Femur (tissue), 1 donor: ENCODE data around the gene APBA2.

Experiments
- DNase-seq: peaks from one replicate; pipeline ENCODE4 v3.0.0-alpha.2; 2017

The APBA2 gene

GRCh38 chr15:29111705-29112281 is 226.0 kb downstream of the APBA2 start:
- DNase-seq: no peak

GRCh38 chr15:29113336-29114220 is 227.8 kb downstream of the APBA2 start:
- DNase-seq: no peak

- DNase-seq: no peak
These were observed 228.7 kb downstream of the APBA2 start for GRCh38 chr15:29114221-29115092.

- DNase-seq: peak; percentile 48
These were observed 229.6 kb downstream of the APBA2 start for GRCh38 chr15:29115093-29115991.

- no peak for DNase-seq
These were observed 231.4 kb downstream of the APBA2 start for GRCh38 chr15:29116970-29117700.

- DNase-seq: no peak
These were observed 232.0 kb downstream of the APBA2 start for GRCh38 chr15:29117778-29118177.

- no peak for DNase-seq
These were observed 234.1 kb downstream of the APBA2 start for GRCh38 chr15:29119847-29120246.

- no peak for DNase-seq
These were observed 235.0 kb downstream of the APBA2 start for GRCh38 chr15:29120593-29121368.

GRCh38 chr15:29121369-29121656 is 235.5 kb downstream of the APBA2 start:
- no peak for DNase-seq

GRCh38 chr15:29121907-29122306 is 236.1 kb downstream of the APBA2 start:
- DNase-seq: no peak

GRCh38 chr15:29122506-29122905 is 236.7 kb downstream of the APBA2 start:
- no peak for DNase-seq

- no peak for DNase-seq
These were observed 237.4 kb downstream of the APBA2 start for GRCh38 chr15:29123171-29123570.

- no peak for DNase-seq
These were observed 238.2 kb downstream of the APBA2 start for GRCh38 chr15:29123991-29124390.

- no peak for DNase-seq
These were observed 239.0 kb downstream of the APBA2 start for GRCh38 chr15:29124581-29125381.

- DNase-seq: no peak
These were observed 239.8 kb downstream of the APBA2 start for GRCh38 chr15:29125382-29126207.

- no peak for DNase-seq
These were observed 240.4 kb downstream of the APBA2 start for GRCh38 chr15:29126208-29126536.

GRCh38 chr15:29126821-29127461 is 241.2 kb downstream of the APBA2 start:
- no peak for DNase-seq

GRCh38 chr15:29127506-29128430 is 242.0 kb downstream of the APBA2 start:
- DNase-seq: no peak
